HCT116 (cell line): ENCODE data around the gene DCHS2. TPM values are rescaled to one million over a fixed set of nuclear protein-coding genes. Genes with fewer than 3 reads are reported as not detected.

ENCODE experiments used
- ATAC-seq: fragments of 200-7000 bp; cut with Tn5 transposase; 2 replicates; pipeline ENCODE4 v1.9.1; 2020; ENCODE audit warnings: mild to moderate bottlenecking, moderate library complexity
- BruUV-seq: library from RNA; stranded (reverse); fragments of 400-500 nt; replicated peaks from 2 replicates; lab custom pipeline; 2021; lab: Mats Ljungman, UMichigan
- CTCF ChIA-PET: fragments of 300-600 bp; sonication (Branson Sonifier 250); formaldehyde crosslinking; loops from one replicate; lab custom pipeline; 2021; ENCODE audit warnings: antibody characterized with exemption; lab: Charles Lee
- POLR2A ChIA-PET: fragments of 300-600, 350-600 bp; sonication (Branson Sonifier 250); formaldehyde crosslinking; loops from one replicate; lab custom pipeline; 2021; ENCODE audit warnings: antibody characterized with exemption; lab: Charles Lee
- RAD21 ChIA-PET, 2 experiments: fragments of 300-600 bp; sonication (Branson Sonifier 250); formaldehyde crosslinking; loops; one replicate each; lab custom pipeline; 2023; ENCODE audit warnings: low total read pairs in 2 of 2; ENCODE audit not compliant: uncharacterized antibody in 2 of 2, unreplicated experiment in 2 of 2, low non-redundant PET in 1 of 2; lab: Charles Lee
- DNase-seq: peaks from one replicate; pipeline ENCODE4 v3.0.0-alpha.2; 2010; ENCODE audit warnings: low read depth, low spot score
- H2AFZ ChIP-seq: fragments of 200-600 bp; shearing (Covaris generic), sonication (generic); 2 replicates; pipeline ENCODE4 v1.6.1; 2017; ENCODE audit warnings: low read depth, mixed run types, mixed read lengths, antibody characterized with exemption, low read length; ENCODE audit not compliant: poor library complexity, severe bottlenecking
- H3K27ac ChIP-seq: 2 replicates; pipeline ENCODE4 v1.5.1; 2012; ENCODE audit warnings: low read depth, low read length
- H3K27me3 ChIP-seq: fragments of 200-600 bp; sonication (generic); 2 replicates; pipeline ENCODE4 v1.6.1; 2016; ENCODE audit warnings: mixed run types, low read length, mixed read lengths; ENCODE audit not compliant: insufficient read depth
- H3K36me3 ChIP-seq, 2 experiments: fragments of 200-500 bp in 1 of 2; fragments of 200-600 bp in 1 of 2; sonication (Bioruptor generic) in 1 of 2; sonication (generic) in 1 of 2; 2 replicates each; pipeline versions ENCODE4 v1.5.1 to v1.6.1; 2014 to 2016; ENCODE audit warnings: low read length in 2 of 2, inconsistent platforms in 1 of 2, mixed read lengths in 1 of 2, mixed run types in 1 of 2; ENCODE audit not compliant: insufficient read depth in 2 of 2, control insufficient read depth in 1 of 2
- H3K4me1 ChIP-seq, 2 experiments: fragments of 200-600 bp in 1 of 2; sonication (generic) in 1 of 2; 2 replicates each; pipeline versions ENCODE4 v1.5.1 to v1.6.1; 2012 to 2017; ENCODE audit warnings: low read length in 2 of 2, inconsistent platforms in 1 of 2, mild to moderate bottlenecking in 1 of 2, mixed read lengths in 1 of 2, mixed run types in 1 of 2, moderate library complexity in 1 of 2; ENCODE audit not compliant: insufficient read depth in 2 of 2, control insufficient read depth in 1 of 2
- H3K4me2 ChIP-seq: fragments of 200-600 bp; sonication (generic); 2 replicates; pipeline ENCODE4 v1.6.1; 2017; ENCODE audit warnings: mixed run types, low read length, mixed read lengths
- H3K4me3 ChIP-seq, 2 experiments: fragments of 200-600 bp in 1 of 2; sonication (generic) in 1 of 2; replicated peaks in 1 of 2; 2 replicates each; pipeline ENCODE4 v1.5.1; 2011 to 2016; ENCODE audit warnings: low read length in 2 of 2, control low read depth in 1 of 2, low read depth in 1 of 2, mild to moderate bottlenecking in 1 of 2, mixed read lengths in 1 of 2, mixed run types in 1 of 2
- H3K79me2 ChIP-seq: fragments of 200-600 bp; sonication (generic); 2 replicates; pipeline ENCODE4 v1.6.1; 2017; ENCODE audit warnings: mild to moderate bottlenecking, mixed run types, low read length, moderate library complexity, mixed read lengths; ENCODE audit not compliant: insufficient read depth
- H3K9ac ChIP-seq: fragments of 200-600 bp; sonication (generic); 2 replicates; pipeline ENCODE4 v1.6.1; 2016; ENCODE audit warnings: low read length, mixed read lengths
- H3K9me2 ChIP-seq: fragments of 200-600 bp; sonication (generic), shearing (Covaris generic); 2 replicates; pipeline ENCODE4 v1.6.1; 2017; ENCODE audit warnings: mixed run types, mild to moderate bottlenecking, moderate library complexity; ENCODE audit not compliant: insufficient read depth
- H3K9me3 ChIP-seq, 2 experiments: fragments of 200-500 bp in 1 of 2; fragments of 200-600 bp in 1 of 2; sonication (Bioruptor generic) in 1 of 2; sonication (generic) in 1 of 2; 2 replicates each; pipeline ENCODE4 v1.6.1; 2014 to 2017; ENCODE audit warnings: low read length in 2 of 2, mixed read lengths in 2 of 2, inconsistent platforms in 1 of 2, low read depth in 1 of 2, mild to moderate bottlenecking in 1 of 2, mixed run types in 1 of 2, moderate library complexity in 1 of 2; ENCODE audit not compliant: control insufficient read depth in 1 of 2, insufficient read depth in 1 of 2
- H4K20me1 ChIP-seq: fragments of 200-600 bp; sonication (generic), shearing (Covaris generic); 2 replicates; pipeline ENCODE4 v1.6.1; 2017; ENCODE audit warnings: mixed run types, mild to moderate bottlenecking, moderate library complexity; ENCODE audit not compliant: insufficient read depth
- CEBPB ChIP-seq: IDR thresholded peaks from 2 replicates; pipeline ENCODE4 v1.6.1; 2012; ENCODE audit warnings: low read depth
- EGR1 ChIP-seq: IDR thresholded peaks from 2 replicates; pipeline ENCODE4 v1.6.1; 2012; ENCODE audit warnings: low read depth
- FOSL1 ChIP-seq: IDR thresholded peaks from 2 replicates; pipeline ENCODE4 v1.6.1; 2012; ENCODE audit warnings: low read depth
- JUND ChIP-seq: IDR thresholded peaks from 2 replicates; pipeline ENCODE4 v1.6.1; 2012
- POLR2A ChIP-seq: IDR thresholded peaks from 2 replicates; pipeline ENCODE4 v1.7.0; 2011; ENCODE audit warnings: borderline replicate concordance; ENCODE audit not compliant: insufficient read depth, insufficient read length; ENCODE audit errors: extremely low read depth
- SIN3A ChIP-seq: IDR thresholded peaks from 2 replicates; pipeline ENCODE4 v1.6.1; 2012; ENCODE audit warnings: low read depth
- SP1 ChIP-seq: IDR thresholded peaks from 2 replicates; pipeline ENCODE4 v1.6.1; 2012; ENCODE audit warnings: low read depth
- TCF7L2 ChIP-seq: IDR thresholded peaks from 2 replicates; pipeline ENCODE4 v1.7.0; 2011; ENCODE audit warnings: borderline replicate concordance, inconsistent platforms; ENCODE audit not compliant: insufficient read depth, insufficient read length; ENCODE audit errors: extremely low read depth
- YY1 ChIP-seq: IDR thresholded peaks from 2 replicates; pipeline ENCODE4 v1.6.1; 2011; ENCODE audit warnings: low read length, low read depth, moderate library complexity, mild to moderate bottlenecking; ENCODE audit not compliant: insufficient replicate concordance; ENCODE audit errors: extremely low read depth
- ZFX ChIP-seq: fragments of 450-650 bp; IDR thresholded peaks from 2 replicates; pipeline ENCODE4 v1.6.1; 2017
- ZNF274 ChIP-seq: fragments of 200-500 bp; sonication (Bioruptor generic); IDR thresholded peaks from 2 replicates; pipeline ENCODE4 v1.6.1; 2014; ENCODE audit warnings: mild to moderate bottlenecking, low read depth, low read length, inconsistent platforms
- intact Hi-C: fragments of 100-400 bp; cut with micrococcal nuclease; formaldehyde crosslinking; loops from 2 replicates; pipeline ENCODE4 v1.10.0; 2022
- total RNA-seq: library from RNA; stranded (reverse); gene quantifications from one replicate; pipeline ENCODE4 v1.2.1, GENCODE V29; 2021; ENCODE audit not compliant: unreplicated experiment
- TF ChIP-seq, protein P1 (sequence below), 3 experiments: fragments of 200-600 bp in 1 of 3; sonication (generic) in 1 of 3; IDR thresholded peaks in 2 of 3; conservative IDR thresholded peaks in 1 of 3; 2 replicates each; pipeline ENCODE4 v1.5.1; 2012 to 2017; ENCODE audit warnings: low read depth in 2 of 3, low read length in 2 of 3, antibody characterized with exemption in 1 of 3, borderline replicate concordance in 1 of 3, control low read depth in 1 of 3, mild to moderate bottlenecking in 1 of 3, mixed read lengths in 1 of 3, mixed run types in 1 of 3, moderate library complexity in 1 of 3; ENCODE audit not compliant: insufficient read depth in 1 of 3
- TF ChIP-seq, protein P2 (sequence below): IDR thresholded peaks from 2 replicates; pipeline ENCODE4 v1.6.1; 2012; ENCODE audit warnings: low read depth
- TF ChIP-seq, protein P3 (sequence below): IDR thresholded peaks from 2 replicates; pipeline ENCODE4 v1.6.1; 2011; ENCODE audit warnings: mild to moderate bottlenecking, low read length, moderate library complexity; ENCODE audit not compliant: insufficient replicate concordance; ENCODE audit errors: extremely low read depth
- TF ChIP-seq, protein P4 (sequence below): IDR thresholded peaks from 2 replicates; pipeline ENCODE4 v1.6.1; 2012

The DCHS2 gene
- total RNA-seq, 1 experiment from 2014 or later: 0.05 TPM

DNA sequence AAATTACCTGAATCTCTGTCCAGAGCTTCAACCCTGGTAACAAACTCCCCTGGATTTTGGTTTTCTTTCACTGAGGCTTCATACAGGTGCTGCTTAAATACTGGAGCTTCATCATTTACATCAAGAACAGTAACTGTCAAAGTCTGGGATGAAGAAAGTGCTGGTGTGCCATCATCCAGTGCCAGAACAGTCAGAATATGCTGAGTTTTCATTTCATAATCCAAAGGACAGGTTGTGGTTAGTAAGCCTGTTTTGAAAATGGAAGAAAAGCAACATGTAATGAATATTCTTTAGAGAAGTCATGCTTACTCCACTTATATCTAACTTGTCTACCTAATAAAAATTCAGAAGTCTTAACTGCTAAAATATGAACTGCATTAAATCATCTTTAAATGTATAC is 175.9 kb downstream of the DCHS2 start:
- no peak overlapping the region for H3K9ac ChIP-seq
- H3K9me3 ChIP-seq: no peaks in the 10 kb centered on the region
- no peaks in the 10 kb centered on the region for H3K36me3 ChIP-seq
- DNase-seq: no peak
- intact Hi-C loops: no loop called here
- no peak for ATAC-seq
- H3K4me3 ChIP-seq: no peak overlapping the region
- CTCF ChIA-PET: no interaction called here
- no peak overlapping the region for H2AFZ ChIP-seq
- H3K27ac ChIP-seq: no peak overlapping the region
- no peaks in the 10 kb centered on the region for H3K79me2 ChIP-seq
- H3K9me2 ChIP-seq: no peaks in the 10 kb centered on the region
- TF ChIP-seq ZFX (no peak), CEBPB (no peak), POLR2A (no peak), FOSL1 (no peak), TCF7L2 (no peak), ZNF274 (no peak), SP1 (no peak), SIN3A (no peak), EGR1 (no peak), JUND (no peak), YY1 (no peak)
- TF ChIP-seq, protein P1, sequence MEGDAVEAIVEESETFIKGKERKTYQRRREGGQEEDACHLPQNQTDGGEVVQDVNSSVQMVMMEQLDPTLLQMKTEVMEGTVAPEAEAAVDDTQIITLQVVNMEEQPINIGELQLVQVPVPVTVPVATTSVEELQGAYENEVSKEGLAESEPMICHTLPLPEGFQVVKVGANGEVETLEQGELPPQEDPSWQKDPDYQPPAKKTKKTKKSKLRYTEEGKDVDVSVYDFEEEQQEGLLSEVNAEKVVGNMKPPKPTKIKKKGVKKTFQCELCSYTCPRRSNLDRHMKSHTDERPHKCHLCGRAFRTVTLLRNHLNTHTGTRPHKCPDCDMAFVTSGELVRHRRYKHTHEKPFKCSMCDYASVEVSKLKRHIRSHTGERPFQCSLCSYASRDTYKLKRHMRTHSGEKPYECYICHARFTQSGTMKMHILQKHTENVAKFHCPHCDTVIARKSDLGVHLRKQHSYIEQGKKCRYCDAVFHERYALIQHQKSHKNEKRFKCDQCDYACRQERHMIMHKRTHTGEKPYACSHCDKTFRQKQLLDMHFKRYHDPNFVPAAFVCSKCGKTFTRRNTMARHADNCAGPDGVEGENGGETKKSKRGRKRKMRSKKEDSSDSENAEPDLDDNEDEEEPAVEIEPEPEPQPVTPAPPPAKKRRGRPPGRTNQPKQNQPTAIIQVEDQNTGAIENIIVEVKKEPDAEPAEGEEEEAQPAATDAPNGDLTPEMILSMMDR (IDR thresholded peaks at IDR 0.05 in 2 of 3, conservative IDR thresholded peaks at IDR 0.05 in 1 of 3; ENCODE audit: borderline replicate concordance in 1 of 3, insufficient read depth in 1 of 3, low read depth in 2 of 3, low read length in 2 of 3): no peak
- TF ChIP-seq, protein P2, sequence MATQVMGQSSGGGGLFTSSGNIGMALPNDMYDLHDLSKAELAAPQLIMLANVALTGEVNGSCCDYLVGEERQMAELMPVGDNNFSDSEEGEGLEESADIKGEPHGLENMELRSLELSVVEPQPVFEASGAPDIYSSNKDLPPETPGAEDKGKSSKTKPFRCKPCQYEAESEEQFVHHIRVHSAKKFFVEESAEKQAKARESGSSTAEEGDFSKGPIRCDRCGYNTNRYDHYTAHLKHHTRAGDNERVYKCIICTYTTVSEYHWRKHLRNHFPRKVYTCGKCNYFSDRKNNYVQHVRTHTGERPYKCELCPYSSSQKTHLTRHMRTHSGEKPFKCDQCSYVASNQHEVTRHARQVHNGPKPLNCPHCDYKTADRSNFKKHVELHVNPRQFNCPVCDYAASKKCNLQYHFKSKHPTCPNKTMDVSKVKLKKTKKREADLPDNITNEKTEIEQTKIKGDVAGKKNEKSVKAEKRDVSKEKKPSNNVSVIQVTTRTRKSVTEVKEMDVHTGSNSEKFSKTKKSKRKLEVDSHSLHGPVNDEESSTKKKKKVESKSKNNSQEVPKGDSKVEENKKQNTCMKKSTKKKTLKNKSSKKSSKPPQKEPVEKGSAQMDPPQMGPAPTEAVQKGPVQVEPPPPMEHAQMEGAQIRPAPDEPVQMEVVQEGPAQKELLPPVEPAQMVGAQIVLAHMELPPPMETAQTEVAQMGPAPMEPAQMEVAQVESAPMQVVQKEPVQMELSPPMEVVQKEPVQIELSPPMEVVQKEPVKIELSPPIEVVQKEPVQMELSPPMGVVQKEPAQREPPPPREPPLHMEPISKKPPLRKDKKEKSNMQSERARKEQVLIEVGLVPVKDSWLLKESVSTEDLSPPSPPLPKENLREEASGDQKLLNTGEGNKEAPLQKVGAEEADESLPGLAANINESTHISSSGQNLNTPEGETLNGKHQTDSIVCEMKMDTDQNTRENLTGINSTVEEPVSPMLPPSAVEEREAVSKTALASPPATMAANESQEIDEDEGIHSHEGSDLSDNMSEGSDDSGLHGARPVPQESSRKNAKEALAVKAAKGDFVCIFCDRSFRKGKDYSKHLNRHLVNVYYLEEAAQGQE: no peak
- TF ChIP-seq, protein P3, sequence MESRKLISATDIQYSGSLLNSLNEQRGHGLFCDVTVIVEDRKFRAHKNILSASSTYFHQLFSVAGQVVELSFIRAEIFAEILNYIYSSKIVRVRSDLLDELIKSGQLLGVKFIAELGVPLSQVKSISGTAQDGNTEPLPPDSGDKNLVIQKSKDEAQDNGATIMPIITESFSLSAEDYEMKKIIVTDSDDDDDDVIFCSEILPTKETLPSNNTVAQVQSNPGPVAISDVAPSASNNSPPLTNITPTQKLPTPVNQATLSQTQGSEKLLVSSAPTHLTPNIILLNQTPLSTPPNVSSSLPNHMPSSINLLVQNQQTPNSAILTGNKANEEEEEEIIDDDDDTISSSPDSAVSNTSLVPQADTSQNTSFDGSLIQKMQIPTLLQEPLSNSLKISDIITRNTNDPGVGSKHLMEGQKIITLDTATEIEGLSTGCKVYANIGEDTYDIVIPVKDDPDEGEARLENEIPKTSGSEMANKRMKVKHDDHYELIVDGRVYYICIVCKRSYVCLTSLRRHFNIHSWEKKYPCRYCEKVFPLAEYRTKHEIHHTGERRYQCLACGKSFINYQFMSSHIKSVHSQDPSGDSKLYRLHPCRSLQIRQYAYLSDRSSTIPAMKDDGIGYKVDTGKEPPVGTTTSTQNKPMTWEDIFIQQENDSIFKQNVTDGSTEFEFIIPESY: no peak
- TF ChIP-seq, protein P4, sequence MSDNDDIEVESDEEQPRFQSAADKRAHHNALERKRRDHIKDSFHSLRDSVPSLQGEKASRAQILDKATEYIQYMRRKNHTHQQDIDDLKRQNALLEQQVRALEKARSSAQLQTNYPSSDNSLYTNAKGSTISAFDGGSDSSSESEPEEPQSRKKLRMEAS: no peak
- BruUV-seq: no TSS peak
- H3K4me2 ChIP-seq: no peak overlapping the region
- no peaks in the 10 kb centered on the region for H3K4me1 ChIP-seq
- no peaks in the 10 kb centered on the region for H3K27me3 ChIP-seq
- H4K20me1 ChIP-seq: no peaks in the 10 kb centered on the region
- POLR2A ChIA-PET: no interaction called here
- RAD21 ChIA-PET: no interaction called here
